Suprapubic skin (tissue), 4 donors: ENCODE measurements around the gene USP32.

Source experiments
- CTCF ChIP-seq, 2 donors: fragments of 200-600 bp in 1 of 2; fragments of 450-650 bp in 1 of 2; sonication (generic) in 1 of 2; IDR thresholded peaks; one replicate each; pipeline ENCODE4 v1.5.1; 2016 to 2019; ENCODE audit warnings: antibody characterized with exemption in 2 of 2, mild to moderate bottlenecking in 1 of 2, moderate library complexity in 1 of 2
- EP300 ChIP-seq: sonication (generic); formaldehyde crosslinking; IDR thresholded peaks from one replicate; pipeline ENCODE4 v1.6.1; 2017; ENCODE audit warnings: antibody characterized with exemption
- POLR2A ChIP-seq, 2 donors: fragments of 450-650 bp; IDR thresholded peaks; one replicate each; pipeline ENCODE4 v1.6.1; 2017; ENCODE audit warnings: antibody characterized with exemption in 2 of 2, mild to moderate bottlenecking in 2 of 2, moderate library complexity in 2 of 2
- POLR2AphosphoS5 ChIP-seq, 3 donors: sonication (generic); formaldehyde crosslinking; IDR thresholded peaks; one replicate each; pipeline ENCODE4 v1.6.1; 2017; ENCODE audit warnings: antibody characterized with exemption in 3 of 3

- TF ChIP-seq CTCF (IDR thresholded peaks at IDR 0.05) (no peak), POLR2A (IDR thresholded peaks at IDR 0.05) (no peak), POLR2AphosphoS5 (IDR thresholded peaks at IDR 0.05) (no peak), EP300 (no peak)
Observed at GRCh38 chr17:60280673-60281072, 111.3 kb downstream of the USP32 start.
